Smooth muscle cell of the brain vasculature (primary cell): ENCODE measurements around the gene VWA3B.

Experiments
- DNase-seq: peaks from one replicate; pipeline ENCODE4 v3.0.0-alpha.2; 2012; ENCODE audit warnings: low read depth, low spot score

The VWA3B gene

DNA sequence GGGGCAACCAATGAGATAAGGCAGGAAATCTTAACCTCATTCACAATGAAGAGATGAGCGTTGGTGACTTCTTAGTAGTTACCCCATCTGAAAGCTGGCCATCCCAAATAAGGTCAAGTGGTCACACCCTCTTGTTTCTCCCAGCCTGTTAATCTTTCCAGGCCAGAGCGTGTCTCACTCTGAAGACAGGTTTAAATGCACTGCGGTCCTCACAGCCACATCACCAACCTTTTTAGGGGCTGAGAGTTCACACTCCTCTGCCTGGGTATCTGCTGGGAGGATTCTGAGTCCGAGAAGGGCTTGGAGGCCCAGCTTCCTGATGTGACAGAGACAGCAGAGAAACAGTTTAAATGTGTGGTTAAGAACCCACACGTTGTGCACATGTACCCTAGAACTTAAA lies 246.0 kb downstream of the VWA3B start:
- no peak for DNase-seq

DNA sequence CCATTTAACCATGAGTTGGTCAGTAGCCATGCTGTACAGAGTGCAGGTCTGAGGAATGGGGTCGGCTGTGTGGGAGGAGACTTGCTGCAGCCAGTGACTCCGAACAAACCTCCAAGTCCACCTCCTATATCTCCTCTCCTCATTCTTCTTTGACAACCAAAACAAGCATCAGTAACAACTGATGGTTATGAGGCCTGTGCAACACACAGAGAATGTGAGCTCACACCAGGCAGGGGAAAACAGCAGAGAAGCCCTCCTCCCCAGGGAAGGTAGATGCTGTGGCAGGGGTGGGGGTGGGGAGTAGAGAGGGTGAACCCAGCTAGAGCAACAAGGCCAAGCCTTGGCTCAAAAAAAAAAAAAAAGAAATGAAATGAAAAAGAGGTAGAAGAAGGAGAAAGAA lies 247.0 kb downstream of the VWA3B start:
- DNase-seq = no peak

DNA sequence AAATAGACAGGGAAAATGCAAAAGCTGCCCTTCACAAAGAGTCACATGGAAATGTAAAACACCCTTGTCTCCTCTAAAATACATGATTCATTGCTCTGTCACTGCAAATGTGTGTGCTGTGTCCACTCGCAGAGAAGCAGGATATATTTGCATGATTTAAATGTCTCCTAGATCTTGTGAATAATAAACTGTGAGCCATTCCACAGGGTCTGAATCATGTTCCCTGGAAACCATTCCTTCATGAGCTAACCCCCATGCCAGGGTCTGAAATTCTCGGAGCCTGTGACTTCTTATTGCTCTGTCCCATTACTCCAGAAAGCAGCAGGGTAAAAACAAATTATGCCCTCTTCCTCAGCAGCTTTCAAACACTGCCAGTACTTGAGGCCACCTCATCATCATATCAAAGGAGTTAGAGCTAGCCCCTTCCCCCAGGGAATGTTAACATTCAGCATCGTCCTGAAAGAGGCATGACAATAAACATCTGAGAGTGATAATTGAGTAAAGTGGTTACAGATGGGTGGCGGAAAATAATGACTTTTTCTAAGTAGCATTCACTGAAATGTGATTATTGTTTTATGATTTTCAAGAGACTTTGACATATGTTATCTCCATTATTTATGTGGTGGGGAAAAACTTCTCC lies 247.6 kb downstream of the VWA3B start:
- no peak for DNase-seq

DNA sequence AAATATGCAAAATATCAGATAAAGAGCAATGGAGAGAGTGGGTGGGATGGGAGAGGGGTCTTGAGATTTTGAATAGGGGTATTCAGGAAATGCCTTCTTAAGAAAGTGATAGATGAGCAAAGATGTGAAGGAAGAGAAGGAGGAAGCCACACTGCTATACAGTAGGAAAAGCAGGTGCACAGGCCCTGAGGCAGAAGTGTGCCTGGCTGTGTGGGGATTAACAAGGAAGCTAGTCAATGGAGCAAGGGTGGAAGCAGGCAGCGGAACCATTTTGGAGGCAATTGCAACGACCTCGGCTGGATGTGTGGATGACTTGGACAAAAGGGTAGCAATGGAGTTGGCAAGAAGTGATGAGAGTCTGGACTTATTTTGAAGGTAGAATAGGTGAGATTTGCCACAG lies 248.3 kb downstream of the VWA3B start:
- DNase-seq = no peak

DNA sequence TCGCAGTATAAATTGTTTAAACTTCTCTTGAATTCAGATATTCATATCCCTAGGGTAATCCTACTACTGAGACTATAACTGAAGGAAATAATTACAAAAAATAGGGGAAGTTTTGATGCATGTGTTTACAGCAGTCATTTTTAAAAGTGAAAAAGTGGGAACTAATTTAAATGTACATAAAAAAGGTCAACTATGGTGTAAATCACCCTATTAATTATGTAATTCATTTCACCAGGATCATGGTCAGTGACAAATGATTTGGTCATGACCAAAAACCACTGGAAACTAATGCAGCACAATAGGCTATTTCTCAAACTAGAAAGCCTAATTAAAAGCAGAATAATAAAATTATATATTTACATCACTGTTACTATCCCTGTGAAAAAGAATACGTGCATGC lies 254.3 kb downstream of the VWA3B start:
- no peak for DNase-seq

- no peak for DNase-seq
Observed at GRCh38 chr2:98343285-98343684, 256.3 kb downstream of the VWA3B start.

DNA sequence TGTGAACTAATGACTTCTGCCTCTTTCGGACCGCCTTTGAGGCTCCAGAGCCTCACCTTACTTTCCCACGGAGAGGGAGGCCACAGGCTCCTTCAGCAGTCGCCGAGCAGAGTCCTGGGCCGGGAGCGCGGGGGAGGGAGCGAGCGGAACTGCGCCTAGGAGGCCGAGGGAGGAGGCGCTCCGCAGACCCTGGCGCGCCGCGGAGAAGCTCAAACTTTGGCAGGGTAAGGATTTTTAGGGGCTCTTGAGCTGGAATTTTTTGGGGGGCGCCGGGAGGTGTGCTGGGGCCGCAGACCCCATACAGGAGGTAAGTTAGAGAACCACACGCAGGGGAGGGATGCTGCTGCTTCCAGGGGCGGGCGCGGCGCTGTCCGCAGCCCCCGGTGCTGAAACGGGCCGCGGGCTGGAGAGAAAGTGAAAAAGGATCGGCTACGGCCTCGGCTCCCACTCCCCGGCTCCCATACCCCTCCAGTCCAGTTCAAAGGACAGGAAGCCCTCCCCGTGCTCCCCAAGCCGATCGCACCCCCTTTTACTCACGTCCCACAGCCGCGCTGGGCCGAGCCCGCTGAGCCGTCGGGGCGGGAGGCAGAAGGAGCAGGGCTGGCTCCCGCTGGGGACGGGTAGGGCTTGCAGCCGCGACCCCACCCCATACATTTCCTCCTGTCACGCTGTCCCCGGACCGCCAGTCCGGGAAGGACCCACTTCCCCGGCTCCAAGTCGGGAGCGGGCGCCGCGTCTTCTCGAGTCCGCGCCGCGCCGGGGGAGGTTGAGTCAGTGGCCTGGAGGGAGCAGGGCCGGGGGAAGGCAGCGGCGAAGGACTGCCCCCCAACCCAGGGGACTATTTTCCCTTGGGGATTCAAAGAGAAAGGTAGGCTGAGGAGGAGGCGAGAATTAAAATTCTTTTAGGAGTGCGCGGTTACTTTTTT lies 259.6 kb downstream of the VWA3B start, which contains the start of gene CNGA3:
Gene CNGA3, plus strand, starts transcription at position 146 of the 926 bp plus-strand sequence. CDS start 23,520 bp downstream, outside the sequence.
- no peak for DNase-seq

DNA sequence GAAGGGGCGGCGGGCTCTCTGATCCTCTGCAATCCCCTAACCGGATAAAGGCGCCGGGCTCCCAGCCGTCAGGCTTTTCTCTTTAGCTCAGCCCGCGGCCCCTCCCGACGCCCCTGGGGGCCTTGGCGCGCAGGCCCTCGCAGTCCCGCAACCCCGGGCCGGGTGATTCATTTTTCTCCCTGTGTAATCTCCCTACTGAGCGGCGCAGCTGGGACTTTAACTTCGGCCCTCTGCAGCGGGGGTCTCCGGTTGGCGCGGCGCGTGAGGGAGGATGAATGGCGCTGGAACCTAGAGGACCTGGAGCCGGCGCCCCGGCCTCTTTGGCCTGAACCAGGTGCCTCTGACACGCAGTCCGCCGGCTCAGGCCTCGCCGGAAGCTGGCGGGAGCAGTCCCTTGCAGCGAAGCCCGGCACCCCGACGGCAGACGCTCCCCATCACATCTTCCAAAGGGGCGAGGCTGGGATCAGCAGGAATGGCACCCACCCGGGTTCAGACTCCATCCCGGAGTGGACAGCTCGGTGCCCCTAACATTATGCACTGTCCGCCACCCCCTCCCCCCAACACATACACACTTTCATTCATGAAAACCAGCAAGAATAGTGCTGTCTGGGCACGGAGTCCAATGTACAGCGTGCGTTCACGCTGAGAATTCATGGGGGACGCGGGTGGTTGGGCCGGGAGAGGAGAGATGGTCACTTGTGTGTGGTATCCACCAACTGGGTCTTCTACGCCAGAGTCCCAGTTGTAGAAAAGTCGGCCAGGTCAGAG lies 260.5 kb downstream of the VWA3B start:
- no peak for DNase-seq

DNA sequence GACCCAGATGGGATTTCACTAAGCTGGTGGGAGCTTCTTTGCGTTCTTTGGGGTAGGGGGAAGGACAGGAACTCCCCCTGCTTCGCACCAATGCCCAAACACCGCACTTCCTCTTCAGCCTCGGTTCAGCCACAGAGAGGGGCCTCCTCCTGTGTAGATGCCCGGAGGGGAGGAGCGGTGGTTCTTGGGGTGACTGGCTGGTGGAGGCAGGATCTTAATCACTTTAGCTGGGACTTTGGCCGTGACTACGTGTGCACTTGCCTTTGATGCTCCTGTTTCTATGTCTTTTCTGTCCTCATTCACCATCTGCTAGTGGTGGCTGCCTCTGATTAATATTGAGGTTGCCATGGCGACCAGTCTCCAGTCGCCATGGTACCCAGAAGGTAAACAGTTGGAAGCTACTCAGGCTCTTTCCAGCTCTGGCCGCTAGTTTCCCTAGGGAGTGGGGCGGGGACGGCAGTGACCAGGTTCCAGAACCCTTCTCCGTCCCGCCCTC lies 261.1 kb downstream of the VWA3B start:
- DNase-seq = no peak

GRCh38 chr2:98350411-98350810 lies 263.4 kb downstream of the VWA3B start:
- no peak for DNase-seq

DNA sequence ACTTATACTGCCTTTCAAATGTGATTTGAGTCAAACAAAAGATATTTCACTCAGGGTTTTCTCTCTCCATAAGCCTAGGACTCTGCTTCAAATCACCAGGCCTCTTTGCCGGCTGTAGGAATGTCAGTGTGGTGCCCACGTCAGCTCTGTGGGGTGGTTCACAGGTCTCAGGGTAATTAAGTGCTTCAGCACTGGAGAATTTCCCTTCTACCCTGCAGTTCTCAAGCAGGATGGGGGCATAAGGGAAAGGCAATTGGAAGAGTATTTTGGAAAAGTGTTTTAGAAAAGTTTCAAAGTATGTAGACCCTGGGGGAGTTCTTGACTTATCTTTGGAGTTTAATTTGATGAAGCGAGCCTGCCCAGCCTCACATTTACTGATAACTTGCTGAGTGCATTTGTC lies 268.9 kb downstream of the VWA3B start:
- DNase-seq = no peak

GRCh38 chr2:98356729-98357128 lies 269.8 kb downstream of the VWA3B start:
- no peak for DNase-seq

GRCh38 chr2:98357849-98358248 lies 270.9 kb downstream of the VWA3B start:
- DNase-seq = no peak

DNA sequence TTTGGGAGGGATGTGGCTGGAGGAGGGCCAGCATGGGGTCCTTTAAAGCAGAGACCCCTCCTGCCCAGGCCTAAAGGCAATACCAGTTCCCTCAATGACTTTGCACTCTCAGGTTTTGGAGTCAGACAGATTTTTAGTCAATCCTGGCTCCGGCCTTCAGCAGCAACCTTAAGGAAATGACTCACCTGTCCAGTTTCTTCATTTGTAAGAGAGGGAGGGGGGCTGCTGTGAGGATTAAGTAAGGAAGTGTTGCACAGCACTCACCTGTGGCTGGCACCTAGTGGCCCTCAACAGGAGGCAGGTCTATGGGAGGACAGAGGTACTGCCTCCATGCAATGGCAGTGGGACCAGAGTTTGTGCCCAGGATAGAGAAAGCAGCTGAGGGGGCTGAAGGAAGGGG lies 273.0 kb downstream of the VWA3B start:
- no peak for DNase-seq
